ENCODE data around the gene CCDC81.
"Not testable (repeated sequence)": the region's sequence is repeated elsewhere in the genome, so short reads cannot be mapped to it uniquely, and the experiment has no call there.

CCDC81 gene

DNA sequence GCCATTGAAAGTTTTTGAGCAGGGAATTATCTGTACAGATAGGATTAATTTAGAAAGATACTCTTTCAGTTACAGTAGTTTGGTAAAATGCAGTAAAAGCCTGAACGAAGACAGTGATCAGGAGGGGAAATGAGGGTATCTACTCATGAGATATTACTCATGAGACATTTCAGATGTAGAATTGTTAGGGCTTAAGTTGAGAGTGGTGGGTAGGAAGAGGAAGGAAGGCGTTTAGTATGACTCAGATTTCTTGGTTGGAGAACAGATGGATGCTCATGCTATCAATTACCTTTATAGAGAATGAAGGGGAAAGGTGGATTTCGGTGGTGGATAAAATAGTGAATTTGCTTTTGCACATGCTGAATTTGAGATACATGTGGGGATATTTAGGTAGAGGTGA, 15.8 kb downstream of the CCDC81 start:
- no peak for DNase-seq

GRCh38 chr11:86395061-86395551, 20.4 kb downstream of the CCDC81 start:
- DNase-seq = no peak

DNA sequence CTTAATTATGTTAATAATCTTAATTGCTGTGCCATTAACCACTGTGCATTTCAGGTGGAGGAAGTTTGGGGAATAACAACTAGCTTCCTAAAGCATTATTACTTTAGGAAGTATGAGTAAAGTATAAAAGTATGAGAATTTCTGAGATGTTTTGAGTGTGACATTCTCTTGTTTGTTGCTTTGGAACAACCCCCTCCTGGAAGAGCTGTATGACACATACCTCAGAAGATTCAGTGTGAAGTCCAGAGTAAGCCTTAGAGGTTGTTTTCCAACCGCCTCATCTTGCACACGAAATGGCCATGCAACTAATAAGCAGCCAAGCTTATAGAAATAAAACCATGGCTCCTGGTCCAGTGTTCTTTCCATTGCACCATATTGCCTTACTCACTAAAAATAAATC, 21.7 kb downstream of the CCDC81 start:
- DNase-seq = no peak

- DNase-seq = no peak
These were observed 22.7 kb downstream of the CCDC81 start for GRCh38 chr11:86397351-86397750.

- no peak for DNase-seq
These were observed 23.4 kb downstream of the CCDC81 start for GRCh38 chr11:86398106-86398505.

- no peak for DNase-seq
These were observed 28.8 kb downstream of the CCDC81 start for GRCh38 chr11:86403458-86403857.

DNA sequence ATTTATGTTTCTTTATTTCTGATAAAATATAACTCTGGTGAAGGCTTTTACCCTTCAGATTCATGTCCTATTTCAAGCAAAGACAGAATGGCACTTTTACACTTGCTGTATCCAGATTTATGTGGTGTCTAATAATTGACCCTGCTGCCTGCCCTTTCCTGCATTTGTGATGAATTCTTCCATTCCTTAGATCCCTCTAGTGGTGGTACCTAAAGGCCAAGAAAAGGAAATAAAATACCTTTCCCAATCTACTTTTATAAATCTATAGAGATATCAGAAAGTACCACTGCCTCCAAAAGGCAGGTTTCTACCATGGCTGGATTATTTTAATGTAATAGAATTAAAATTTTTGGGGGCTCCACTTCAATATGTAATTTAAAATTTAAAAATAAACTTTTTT, 34.2 kb downstream of the CCDC81 start:
- no peak for DNase-seq

DNA sequence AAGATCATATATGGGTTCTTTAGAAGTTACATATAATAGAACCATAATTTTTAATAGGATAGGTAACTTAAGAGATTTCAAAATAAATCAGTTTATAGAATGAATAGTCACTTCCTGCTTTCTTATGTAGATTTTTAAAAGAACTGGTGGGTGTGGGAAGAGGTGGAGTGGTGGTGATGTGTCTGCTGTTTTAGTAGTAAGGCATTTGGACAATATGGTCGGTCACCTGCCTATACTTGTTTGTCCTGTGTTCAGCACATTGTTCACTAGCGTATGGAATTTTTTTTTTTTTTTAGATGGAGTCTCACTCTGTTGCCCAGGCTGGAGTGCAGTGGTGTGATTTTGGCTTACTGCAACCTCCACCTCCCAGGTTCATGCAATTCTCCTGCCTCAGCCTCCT, 39.3 kb downstream of the CCDC81 start:
- no peak for DNase-seq

- no peak for DNase-seq
These were observed 40.3 kb downstream of the CCDC81 start for GRCh38 chr11:86415026-86415425.

GRCh38 chr11:86416494-86416893, 41.8 kb downstream of the CCDC81 start:
- DNase-seq = no peak

GRCh38 chr11:86416951-86417350, 42.3 kb downstream of the CCDC81 start:
- not testable (repeated sequence) for DNase-seq

DNA sequence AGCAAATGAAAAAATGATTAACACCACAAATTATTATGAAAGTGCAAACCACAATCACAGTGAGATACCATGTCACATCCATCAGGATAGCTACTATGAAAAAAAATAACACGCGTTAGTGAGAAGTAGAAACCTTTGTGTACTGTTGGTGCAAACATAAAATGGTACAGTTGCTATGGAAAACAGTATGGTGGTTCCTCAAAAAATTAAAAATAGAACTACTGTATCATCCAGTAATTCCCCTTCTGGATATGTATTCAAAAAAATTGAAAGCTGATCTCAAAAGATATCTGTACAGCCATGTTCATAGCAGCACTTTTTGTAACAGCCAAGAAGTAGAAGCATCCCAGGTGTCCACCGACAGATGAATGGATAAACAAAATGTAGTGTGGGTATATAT, 43.4 kb downstream of the CCDC81 start:
- no peak for DNase-seq

- DNase-seq = no peak
These were observed 43.8 kb downstream of the CCDC81 start for GRCh38 chr11:86418513-86418912.

GRCh38 chr11:86418917-86419316, 44.2 kb downstream of the CCDC81 start:
- no peak for DNase-seq

- no peak for DNase-seq
These were observed 47.3 kb downstream of the CCDC81 start for GRCh38 chr11:86421946-86422345.

DNA sequence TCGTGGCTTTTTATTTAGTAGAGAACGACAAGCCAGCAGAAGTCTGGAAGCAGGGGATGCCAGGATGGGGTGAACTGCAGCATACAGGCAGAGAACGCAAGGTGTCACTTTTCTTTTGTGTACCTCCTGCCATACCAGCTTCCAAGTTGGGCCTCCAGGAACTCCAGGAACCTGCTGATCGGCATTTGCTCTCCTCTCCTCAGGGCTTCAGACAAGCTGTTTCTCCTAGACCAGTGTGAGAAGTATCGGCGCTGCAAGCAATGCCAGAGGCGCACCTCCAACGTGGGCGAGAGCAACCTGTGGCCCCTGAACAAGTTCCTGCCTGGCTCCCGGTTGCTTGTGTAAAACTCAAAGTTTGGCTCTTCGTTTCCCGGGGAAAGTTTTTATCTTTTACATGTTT, 47.7 kb downstream of the CCDC81 start:
- no peak for DNase-seq

GRCh38 chr11:86423488-86423887, 48.8 kb downstream of the CCDC81 start:
- not testable (repeated sequence) for DNase-seq

GRCh38 chr11:86427441-86427840, 52.8 kb downstream of the CCDC81 start:
- no peak for DNase-seq

GRCh38 chr11:86431258-86431657, 56.6 kb downstream of the CCDC81 start:
- no peak for DNase-seq

DNA sequence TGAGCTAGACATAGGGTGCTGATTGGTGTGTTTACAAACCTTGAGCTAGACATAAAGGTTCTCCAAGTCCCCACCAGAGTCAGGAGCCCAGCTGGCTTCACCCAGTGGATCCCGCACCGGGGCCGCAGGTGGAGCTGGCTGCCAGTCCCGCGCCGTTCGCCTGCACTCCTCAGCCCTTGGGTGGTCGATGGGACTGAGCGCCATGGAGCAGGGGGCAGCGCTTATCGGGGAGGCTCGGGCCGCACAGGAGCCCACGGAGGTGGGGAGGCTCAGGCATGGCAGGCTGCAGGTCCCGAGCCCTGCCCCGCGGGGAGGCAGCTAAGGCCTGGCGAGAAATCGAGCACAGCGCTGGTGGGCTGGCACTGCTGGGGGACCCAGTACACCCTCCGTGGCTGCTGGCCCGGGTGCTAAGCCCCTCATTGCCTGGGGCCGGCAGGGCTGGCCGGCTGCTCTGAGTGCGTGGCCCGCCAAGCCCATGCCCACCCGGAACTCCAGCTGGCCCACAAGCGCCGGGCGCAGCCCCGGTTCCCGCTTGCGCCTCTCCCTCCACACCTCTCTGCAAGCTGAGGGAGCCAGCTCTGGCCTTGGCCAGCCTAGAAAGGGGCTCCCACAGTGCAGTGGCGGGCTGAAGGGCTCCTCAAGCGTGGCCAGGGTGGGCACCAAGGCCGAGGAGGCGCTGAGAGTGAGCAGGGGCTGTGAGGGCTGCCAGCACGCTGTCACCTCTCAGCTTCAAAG, 58.8 kb downstream of the CCDC81 start:
- not testable (repeated sequence) for DNase-seq

DNA sequence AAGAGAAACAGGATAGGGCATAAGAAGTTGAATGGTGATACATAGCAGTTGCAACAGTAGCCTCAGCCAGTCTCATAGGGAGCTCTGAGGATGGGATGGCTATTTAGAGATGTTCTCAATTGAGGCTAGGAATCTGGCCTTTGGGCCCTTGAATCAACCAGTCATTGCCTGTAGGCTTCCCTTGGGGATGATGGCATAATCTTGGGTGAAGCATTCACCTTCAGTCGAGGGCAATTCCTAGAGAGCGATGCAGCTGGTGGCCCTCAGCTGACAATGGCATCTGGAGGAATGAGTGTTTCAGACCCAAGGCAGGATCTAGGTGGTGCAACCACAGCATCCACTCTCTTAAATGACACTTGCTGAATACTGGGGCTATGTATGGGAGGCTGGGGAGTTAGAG, 61.0 kb downstream of the CCDC81 start:
- DNase-seq = no peak

DNA sequence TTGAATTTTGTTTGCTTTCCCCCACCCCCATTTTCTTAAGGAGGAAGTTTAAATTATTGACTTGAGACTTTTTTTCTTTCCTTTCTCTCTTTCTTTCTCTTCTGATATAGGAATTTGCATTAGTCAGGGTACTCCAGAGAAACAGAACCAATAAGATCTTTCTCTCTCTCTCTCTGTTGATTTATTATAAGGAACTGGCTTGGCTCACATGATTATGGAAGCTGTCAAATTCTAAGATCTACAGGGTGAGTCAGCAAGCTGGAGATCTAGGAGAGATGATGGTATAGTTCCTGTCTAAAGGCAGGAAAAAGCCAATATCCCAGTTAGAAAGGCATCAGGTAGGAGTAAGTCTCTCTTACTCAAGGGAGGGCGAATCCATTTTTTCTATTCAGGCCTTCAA, 64.0 kb downstream of the CCDC81 start:
- no peak for DNase-seq

DNA sequence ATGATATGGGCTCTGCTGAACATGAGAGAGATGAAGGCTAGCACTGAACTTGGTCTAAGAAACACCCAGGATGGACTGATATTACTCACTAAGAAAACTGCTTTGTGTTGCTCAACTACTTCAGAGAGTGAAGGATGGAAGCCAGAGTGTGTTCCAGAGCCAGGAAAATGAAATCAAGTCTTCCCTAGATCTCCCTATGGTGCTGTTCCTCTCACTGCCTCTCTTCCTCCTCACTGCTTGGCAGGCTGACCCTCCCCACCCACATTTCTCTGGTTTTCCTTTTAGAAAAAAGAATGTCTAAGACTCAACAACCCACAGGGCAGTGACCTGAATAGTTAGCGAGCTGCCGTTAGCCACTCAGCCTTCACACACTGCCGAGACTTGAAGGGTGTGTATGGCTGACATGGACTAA, 65.6 kb downstream of the CCDC81 start:
- no peak for DNase-seq

- DNase-seq = no peak
These were observed 66.2 kb downstream of the CCDC81 start for GRCh38 chr11:86440843-86441242.

GRCh38 chr11:86442420-86442819, 67.7 kb downstream of the CCDC81 start:
- no peak for DNase-seq

Measured in AML-193 (cell line).